Psoas muscle (tissue), 8 donors: Measurements from ENCODE around the gene RHO. TPM values are rescaled to one million over a fixed set of nuclear protein-coding genes. Genes with fewer than 3 reads are reported as not detected.

ENCODE experiments used
- ATAC-seq, 4 donors: fragments of 200-7000 bp; cut with Tn5 transposase; one replicate each; pipeline ENCODE4 v1.9.1; 2020; ENCODE audit warnings: moderate library complexity in 3 of 4, mild to moderate bottlenecking in 2 of 4
- DNase-seq, 2 donors: peaks; one replicate each; pipeline ENCODE4 v3.0.0-alpha.2; 2020
- H3K27ac ChIP-seq: fragments of 200-600 bp; one replicate; pipeline ENCODE4 v1.8.0; 2022
- H3K27me3 ChIP-seq, 3 donors: fragments of 200-600 bp in 1 of 3; one replicate each; pipeline versions ENCODE4 v1.6.1 to v1.8.0; 2013 to 2022; ENCODE audit warnings: low read length in 2 of 3, mild to moderate bottlenecking in 2 of 3, moderate library complexity in 1 of 3; ENCODE audit not compliant: insufficient read depth in 3 of 3
- H3K36me3 ChIP-seq, 2 donors: fragments of 200-600 bp in 1 of 2; one replicate each; pipeline versions ENCODE4 v1.6.1 to v1.8.0; 2013 to 2022; ENCODE audit warnings: low read depth in 1 of 2, mild to moderate bottlenecking in 1 of 2, moderate library complexity in 1 of 2; ENCODE audit not compliant: insufficient read depth in 1 of 2
- H3K4me1 ChIP-seq: fragments of 200-600 bp; one replicate; pipeline ENCODE4 v1.8.0; 2022
- H3K4me3 ChIP-seq: fragments of 200-600 bp; one replicate; pipeline ENCODE4 v1.8.0; 2022; ENCODE audit warnings: mild to moderate bottlenecking
- H3K9me3 ChIP-seq: fragments of 200-600 bp; one replicate; pipeline ENCODE4 v1.8.0; 2022
- WGBS, 3 donors: extraction: QIAGEN DNeasy Blood & Tissue Kit; methylation state at CpG; one replicate each; pipeline versions ENCODE4 v1.1.6 to v1.1.7; 2013; 5-methylcytosine and 5-hydroxymethylcytosine counted together
- intact Hi-C, 2 donors: fragments of 100-400 bp; cut with DNase I; formaldehyde crosslinking; loops; one replicate each; pipeline versions ENCODE4 v1.11.0 to v1.14.2; 2022
- polyA plus RNA-seq, 3 donors: library from polyadenylated mRNA; stranded (reverse); fragments of 200-250 nt; gene quantifications; one replicate each; pipeline ENCODE4 v1.2.3, GENCODE V29; 2013
- total RNA-seq, 4 donors: library from RNA; stranded (reverse); fragmentation: NEBNext Ultra II Directional in 2 of 4; extraction: Animal tissue kit (Norgen Biotek cat#: 25700) in 2 of 4; gene quantifications; one replicate each; pipeline versions ENCODE4 v1.2.1 to v1.2.4, GENCODE V29; 2021 to 2023
- TF ChIP-seq, protein P1 (sequence below): fragments of 200-600 bp; IDR thresholded peaks from one replicate; pipeline ENCODE4 v1.8.0; 2022; ENCODE audit warnings: antibody characterized with exemption
- donor health status: healthy with polysubstance abuse.
- donor health status: DM: no; HTN: no; CAD: no; lungs with moderate emphysema.
- donor health status: Bipolar disorder and iron deficiency.
- donor health status: healthy.
- donor health status: DM: yes; HTN: yes; CAD: no.
- donor health status: DM: no; HTN: no; CAD: no.
- donor health status: DM: no; HTN: no; CAD: no.
- donor health status: DM: yes; HTN: yes; CAD: no.

The RHO gene
- total and polyA plus RNA-seq, 7 donors, result 0.01 TPM; not detected in 6

DNA sequence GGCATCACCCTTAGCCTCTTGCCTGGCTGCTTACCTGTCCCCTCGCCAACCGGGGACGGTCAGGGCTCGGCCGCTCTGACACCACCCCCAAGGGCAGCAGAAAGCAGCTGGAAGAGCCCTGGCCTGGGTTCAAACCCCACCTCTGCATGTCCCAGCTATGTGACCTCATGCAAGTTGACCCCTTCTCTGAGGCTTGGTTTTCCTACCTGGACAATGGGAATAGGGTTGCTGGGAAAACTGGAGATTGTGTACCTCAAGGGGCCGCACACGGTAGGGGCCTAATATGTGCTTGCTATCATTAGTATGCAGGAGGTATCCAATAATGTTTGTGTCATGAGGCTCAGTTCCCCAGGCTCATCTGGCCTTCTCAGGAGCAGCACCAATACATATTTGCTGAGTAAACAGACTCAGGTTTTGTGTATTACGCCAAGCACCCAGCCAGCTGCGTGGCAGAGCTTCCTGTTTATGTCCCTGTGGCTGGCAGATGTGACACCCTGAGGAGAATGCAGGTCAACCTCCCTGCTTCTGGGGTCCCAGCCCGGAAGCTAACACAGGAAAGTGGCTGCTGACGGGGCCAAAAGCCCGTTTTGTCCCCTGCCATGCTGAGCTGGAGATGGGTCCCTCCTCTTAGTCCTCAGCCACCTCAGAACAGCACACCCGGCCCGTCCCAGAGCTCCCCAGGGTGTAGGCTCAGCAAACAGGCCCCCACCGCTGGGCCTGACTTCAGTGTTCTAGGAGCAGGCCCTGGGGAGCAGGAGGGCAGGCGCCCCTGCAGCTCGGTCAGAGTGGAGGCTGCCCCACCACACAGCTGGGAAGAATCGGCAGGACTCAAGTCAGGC lies 48.3 kb downstream of the RHO start:
- 70 to 76% (median 76%) methylated on average over 17 to 18 of the region's 18 CpGs for WGBS, 3 donors
- TF ChIP-seq, protein P1, sequence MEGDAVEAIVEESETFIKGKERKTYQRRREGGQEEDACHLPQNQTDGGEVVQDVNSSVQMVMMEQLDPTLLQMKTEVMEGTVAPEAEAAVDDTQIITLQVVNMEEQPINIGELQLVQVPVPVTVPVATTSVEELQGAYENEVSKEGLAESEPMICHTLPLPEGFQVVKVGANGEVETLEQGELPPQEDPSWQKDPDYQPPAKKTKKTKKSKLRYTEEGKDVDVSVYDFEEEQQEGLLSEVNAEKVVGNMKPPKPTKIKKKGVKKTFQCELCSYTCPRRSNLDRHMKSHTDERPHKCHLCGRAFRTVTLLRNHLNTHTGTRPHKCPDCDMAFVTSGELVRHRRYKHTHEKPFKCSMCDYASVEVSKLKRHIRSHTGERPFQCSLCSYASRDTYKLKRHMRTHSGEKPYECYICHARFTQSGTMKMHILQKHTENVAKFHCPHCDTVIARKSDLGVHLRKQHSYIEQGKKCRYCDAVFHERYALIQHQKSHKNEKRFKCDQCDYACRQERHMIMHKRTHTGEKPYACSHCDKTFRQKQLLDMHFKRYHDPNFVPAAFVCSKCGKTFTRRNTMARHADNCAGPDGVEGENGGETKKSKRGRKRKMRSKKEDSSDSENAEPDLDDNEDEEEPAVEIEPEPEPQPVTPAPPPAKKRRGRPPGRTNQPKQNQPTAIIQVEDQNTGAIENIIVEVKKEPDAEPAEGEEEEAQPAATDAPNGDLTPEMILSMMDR, result no peak
- Histone ChIP-seq H3K4me3 (no peak overlapping the region), H3K9me3 (no peaks in the 10 kb centered on the region), H3K4me1 (no peaks in the 10 kb centered on the region), H3K27me3 (no peaks in the 10 kb centered on the region), H3K36me3 (peaks cover 0 to 23% of the 10 kb centered on the region in 2 donors), H3K27ac (peak overlapping the region; percentile 53)
- DNase-seq, result no peak
- intact Hi-C loops, result no loop called here
- peak; percentile 15 to 45 (median 22) for ATAC-seq

DNA sequence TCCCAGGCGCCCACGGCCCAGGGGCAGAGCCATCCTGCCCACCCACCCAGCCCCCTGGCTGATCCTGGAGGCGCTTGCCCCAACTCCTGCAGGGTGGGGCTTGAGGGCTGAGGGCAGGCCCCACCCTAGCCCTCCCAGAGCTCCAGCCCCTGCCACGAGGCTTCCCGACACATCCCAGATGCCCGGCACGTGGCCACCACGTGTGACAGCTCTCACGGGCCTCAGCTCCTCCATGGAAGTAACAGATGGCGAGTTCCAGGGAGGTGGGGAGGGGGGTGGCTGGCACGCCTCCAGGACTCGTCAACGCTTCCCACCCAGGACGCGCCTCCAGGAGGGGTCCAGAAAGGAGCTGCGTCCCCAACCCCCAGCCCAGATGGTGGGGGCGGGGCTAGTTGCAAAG lies 48.9 kb downstream of the RHO start:
- intact Hi-C loops, result no loop called here
- TF ChIP-seq, protein P1, result no peak
- WGBS, 3 donors, result 40 to 60% (median 48%) methylated on average over 16 to 17 of the region's 17 CpGs
- no peak overlapping the region for H3K4me3 ChIP-seq
- peak overlapping the region; percentile 36 for H3K27ac ChIP-seq
- no peaks in the 10 kb centered on the region for H3K4me1 ChIP-seq
- H3K27me3 ChIP-seq, result no peaks in the 10 kb centered on the region
- no peaks in the 10 kb centered on the region for H3K9me3 ChIP-seq
- DNase-seq, result peak; percentile 64 to 82
- ATAC-seq, result peak; percentile 10 to 60 (median 26)
- H3K36me3 ChIP-seq, result peaks cover 0 to 25% of the 10 kb centered on the region in 2 donors

DNA sequence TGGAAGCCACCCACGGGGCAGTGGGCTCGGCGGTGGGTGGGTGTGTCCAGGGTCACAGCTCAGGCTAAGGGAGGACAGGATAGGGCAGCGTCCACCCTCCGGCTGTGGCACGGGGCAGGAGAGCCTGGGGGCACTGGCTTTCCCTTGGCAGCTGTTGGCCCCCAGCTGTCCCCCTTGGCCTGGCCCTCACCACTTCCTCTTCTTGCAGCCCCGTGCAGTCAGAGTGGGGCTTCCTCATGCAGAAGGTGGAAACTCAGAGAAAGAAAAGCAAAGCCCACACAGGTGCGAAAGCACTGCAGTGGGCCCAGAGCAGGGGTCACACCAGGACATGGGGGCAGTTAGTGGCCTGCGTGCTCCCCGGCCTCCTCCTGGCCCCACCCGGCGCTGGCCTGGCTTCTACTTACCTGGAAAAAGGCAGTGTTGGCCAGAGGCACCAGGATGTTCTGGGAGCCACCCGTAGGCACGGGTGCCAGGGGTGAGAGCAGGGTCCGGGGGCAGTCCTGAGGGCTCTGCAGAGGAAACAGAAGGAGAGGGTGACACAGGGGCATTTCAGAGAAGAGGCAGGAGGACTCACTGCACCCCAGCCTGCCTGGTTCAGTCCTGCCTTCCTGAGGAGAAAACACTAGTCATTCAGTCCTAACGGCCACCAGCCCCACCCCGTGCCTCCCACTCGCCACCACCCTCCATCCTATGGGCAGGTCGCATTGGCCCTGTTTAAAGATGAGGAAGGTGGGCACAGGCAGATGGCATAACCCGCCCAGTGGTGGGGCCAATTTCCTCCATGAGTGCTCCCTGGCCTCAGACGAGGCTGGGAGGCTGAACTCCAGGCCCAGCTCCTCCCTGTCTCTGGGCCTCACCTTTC lies 49.7 kb downstream of the RHO start:
- intact Hi-C loops, result no loop called here
- Histone ChIP-seq H3K4me1 (no peaks in the 10 kb centered on the region), H3K27ac (no peak overlapping the region), H3K9me3 (no peaks in the 10 kb centered on the region), H3K36me3 (peaks cover 0 to 25% of the 10 kb centered on the region in 2 donors), H3K27me3 (no peaks in the 10 kb centered on the region), H3K4me3 (no peak overlapping the region)
- TF ChIP-seq, protein P1, result no peak
- WGBS, 3 donors, result 63 to 71% (median 64%) methylated on average over 21 of the region's 21 CpGs
- ATAC-seq (peak in 3 of 4 donors; percentile 5 to 32 (median 21)), DNase-seq (peak in 1 of 2 donors; percentile 47)

DNA sequence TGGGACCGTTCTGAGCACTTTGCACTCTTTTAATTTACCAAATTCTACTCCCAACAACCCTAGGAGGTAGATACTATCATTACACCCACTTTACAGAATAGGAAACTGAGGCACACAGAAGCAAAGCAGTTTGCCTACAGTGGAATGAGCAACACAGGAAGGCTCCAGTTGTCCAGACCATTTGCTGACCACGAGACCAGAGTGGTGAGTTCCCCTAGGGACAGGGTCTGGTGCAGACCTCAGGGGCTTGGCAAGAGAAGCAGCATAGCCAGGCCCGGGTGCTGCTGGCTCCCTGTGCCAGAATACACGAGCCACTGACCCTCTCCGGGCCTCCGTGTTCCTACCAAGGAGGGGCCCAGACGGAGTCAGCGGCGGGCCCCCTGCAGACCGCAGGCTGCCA lies 51.6 kb downstream of the RHO start:
- no peaks in the 10 kb centered on the region for H3K9me3 ChIP-seq
- H3K27ac ChIP-seq, result no peak overlapping the region
- DNase-seq (no peak), ATAC-seq (no peak)
- intact Hi-C loops, result no loop called here
- TF ChIP-seq, protein P1, result no peak
- no peaks in the 10 kb centered on the region for H3K27me3 ChIP-seq
- WGBS, 3 donors, result 69 to 81% (median 74%) methylated on average over 10 of the region's 10 CpGs
- no peaks in the 10 kb centered on the region for H3K4me1 ChIP-seq
- peaks cover 0 to 20% of the 10 kb centered on the region in 2 donors for H3K36me3 ChIP-seq
- no peak overlapping the region for H3K4me3 ChIP-seq
